WTC11 (cell line): ENCODE results near the gene RIPPLY3. TPM values are rescaled to one million over a fixed set of nuclear protein-coding genes. Genes with fewer than 3 reads are reported as not detected.

Source experiments
- ATAC-seq: fragments of 200-7000 bp; cut with Tn5 transposase; 2 replicates; pipeline ENCODE4 v1.10.0; 2021; ENCODE audit warnings: mild to moderate bottlenecking, moderate library complexity
- CTCF ChIA-PET: fragments of 300-600 bp; sonication (Branson Sonifier 250); formaldehyde crosslinking; loops from one replicate; lab custom pipeline; 2021; ENCODE audit warnings: antibody characterized with exemption; lab: Charles Lee
- POLR2A ChIA-PET: fragments of 350-600 bp; sonication (Branson Sonifier 250); formaldehyde crosslinking; loops from one replicate; lab custom pipeline; 2021; ENCODE audit warnings: antibody characterized with exemption; lab: Charles Lee
- DNase-seq: peaks from one replicate; pipeline ENCODE4 v3.0.0; 2021; ENCODE audit warnings: low spot score
- H3K27ac Mint-ChIP-seq: 2 replicates; pipeline ENCODE4 v1.8.0; 2021; ENCODE audit warnings: mixed read lengths
- H3K27me3 Mint-ChIP-seq: 2 replicates; pipeline ENCODE4 v1.8.0; 2021; ENCODE audit warnings: low read depth, mild to moderate bottlenecking, moderate library complexity, mixed read lengths
- H3K36me3 Mint-ChIP-seq: 2 replicates; pipeline ENCODE4 v1.8.0; 2021; ENCODE audit warnings: mixed read lengths
- H3K4me1 Mint-ChIP-seq: 2 replicates; pipeline ENCODE4 v1.8.0; 2022; ENCODE audit warnings: mixed read lengths
- H3K4me3 Mint-ChIP-seq: 2 replicates; pipeline ENCODE4 v1.8.0; 2021; ENCODE audit warnings: mild to moderate bottlenecking, moderate library complexity, mixed read lengths
- H3K9me3 Mint-ChIP-seq: 2 replicates; pipeline ENCODE4 v1.8.0; 2021; ENCODE audit warnings: mixed read lengths
- AR ChIP-seq: fragments of 250-450 bp; sonication (Bioruptor Pico); IDR thresholded peaks from 2 replicates; pipeline ENCODE4 v1.9.0; 2021; ENCODE audit warnings: mild to moderate bottlenecking
- ATF1 ChIP-seq: sonication (generic); formaldehyde crosslinking; IDR thresholded peaks from 2 replicates; pipeline ENCODE4 v1.8.1; 2023; ENCODE audit warnings: mild to moderate bottlenecking, moderate library complexity, missing genetic modification reagents
- E2F4 ChIP-seq: sonication (generic); formaldehyde crosslinking; IDR thresholded peaks from 2 replicates; pipeline ENCODE4 v1.8.1; 2022; ENCODE audit warnings: low read depth, mild to moderate bottlenecking, moderate library complexity, missing genetic modification reagents, borderline replicate concordance
- ELF4 ChIP-seq: sonication (generic); formaldehyde crosslinking; IDR thresholded peaks from 2 replicates; pipeline ENCODE4 v1.8.1; 2022; ENCODE audit warnings: low read depth, mild to moderate bottlenecking, moderate library complexity, missing genetic modification reagents
- FOXJ3 ChIP-seq: sonication (generic); formaldehyde crosslinking; IDR thresholded peaks from 2 replicates; pipeline ENCODE4 v1.9.0; 2021; ENCODE audit warnings: missing genetic modification reagents, mild to moderate bottlenecking, borderline replicate concordance
- FOXP1 ChIP-seq: sonication (generic); formaldehyde crosslinking; IDR thresholded peaks from 2 replicates; pipeline ENCODE4 v1.8.0; 2022; ENCODE audit warnings: missing genetic modification reagents, mild to moderate bottlenecking, moderate library complexity, borderline replicate concordance
- GTF2I ChIP-seq: fragments of 250-450 bp; sonication (Bioruptor Pico); conservative IDR thresholded peaks from 2 replicates; pipeline ENCODE4 v1.4.0; 2021; ENCODE audit warnings: mild to moderate bottlenecking
- MLX ChIP-seq: sonication (generic); formaldehyde crosslinking; IDR thresholded peaks from 2 replicates; pipeline ENCODE4 v1.8.1; 2023; ENCODE audit warnings: mild to moderate bottlenecking, missing genetic modification reagents, moderate library complexity
- MYBL2 ChIP-seq: sonication (generic); formaldehyde crosslinking; IDR thresholded peaks from 2 replicates; pipeline ENCODE4 v1.8.1; 2023; ENCODE audit warnings: mild to moderate bottlenecking, moderate library complexity, missing genetic modification reagents
- NFATC4 ChIP-seq: fragments of 250-450 bp; sonication (Bioruptor Pico); IDR thresholded peaks from 2 replicates; pipeline ENCODE4 v1.9.0; 2021; ENCODE audit warnings: mild to moderate bottlenecking
- RELA ChIP-seq: sonication (generic); formaldehyde crosslinking; IDR thresholded peaks from 2 replicates; pipeline ENCODE4 v1.8.1; 2022; ENCODE audit warnings: missing genetic modification reagents, mild to moderate bottlenecking, borderline replicate concordance
- SMAD4 ChIP-seq: sonication (generic); formaldehyde crosslinking; IDR thresholded peaks from 2 replicates; pipeline ENCODE4 v1.8.0; 2022; ENCODE audit warnings: mild to moderate bottlenecking, missing genetic modification reagents
- SP1 ChIP-seq: sonication (generic); formaldehyde crosslinking; conservative IDR thresholded peaks from 2 replicates; pipeline ENCODE4 v1.8.1; 2022; ENCODE audit warnings: missing genetic modification reagents
- ZNF416 ChIP-seq: fragments of 250-450 bp; sonication (Bioruptor Pico); IDR thresholded peaks from 2 replicates; pipeline ENCODE4 v1.9.0; 2021; ENCODE audit warnings: mild to moderate bottlenecking, inconsistent platforms
- ZSCAN18 ChIP-seq: fragments of 250-450 bp; sonication (Bioruptor Pico); IDR thresholded peaks from 2 replicates; pipeline ENCODE4 v2.1.2; 2022; ENCODE audit warnings: mild to moderate bottlenecking, moderate library complexity
- total RNA-seq: library from RNA; stranded (reverse); gene quantifications from 3 replicates; pipeline ENCODE4 v1.2.3, GENCODE V29; 2021
- TF ChIP-seq, protein P1 (sequence below): fragments of 250-450 bp; sonication (Bioruptor Pico); IDR thresholded peaks from 2 replicates; pipeline ENCODE4 v1.9.0; 2021; ENCODE audit warnings: mild to moderate bottlenecking, borderline replicate concordance
- TF ChIP-seq, protein P2 (sequence below): sonication (generic); formaldehyde crosslinking; IDR thresholded peaks from 2 replicates; pipeline ENCODE4 v1.8.1; 2023; ENCODE audit warnings: mild to moderate bottlenecking, moderate library complexity, missing genetic modification reagents
- TF ChIP-seq, protein P3 (sequence below): sonication (generic); formaldehyde crosslinking; IDR thresholded peaks from 2 replicates; pipeline ENCODE4 v1.8.1; 2022; ENCODE audit warnings: mild to moderate bottlenecking, moderate library complexity, missing genetic modification reagents

RIPPLY3 gene
- total RNA-seq, 1 experiment from 2014 or later = 3.5 TPM

GRCh38 chr21:37055271-37055855 is 48.9 kb downstream of the RIPPLY3 start (continued):
- TF ChIP-seq AR (CRISPR knock-in tag) (no peak), FOXJ3 (CRISPR knock-in tag) (no peak), ZNF416 (CRISPR knock-in tag) (no peak), MLX (CRISPR knock-in tag) (no peak), GTF2I (CRISPR knock-in tag) (no peak), ELF4 (CRISPR knock-in tag) (no peak), SMAD4 (no peak)

DNA sequence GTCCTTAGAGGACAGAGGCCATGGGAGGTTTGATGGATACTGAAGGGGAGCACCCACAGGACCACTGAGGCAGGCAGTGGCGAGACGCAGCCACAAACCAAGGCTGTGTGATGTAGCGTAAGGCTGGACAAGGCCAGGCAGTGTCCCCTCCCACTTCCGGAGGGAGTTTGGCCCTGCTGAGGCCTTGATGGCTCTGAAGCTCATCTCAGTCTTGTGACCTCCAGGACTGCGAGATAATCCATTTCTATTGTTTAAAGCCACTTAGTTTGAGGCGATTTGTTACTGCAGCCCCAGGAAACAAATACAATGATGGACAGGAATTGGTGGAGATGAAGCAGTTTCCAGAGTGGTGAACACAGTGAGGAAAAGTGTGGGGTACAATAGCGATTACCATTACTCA is 51.1 kb downstream of the RIPPLY3 start:
- 0 out of 2 replicates have a peak, but pooled peaks cover 7% of the 10 kb centered on the region for H3K36me3 Mint-ChIP-seq
- no peak for ATAC-seq
- no peak overlapping the region for H3K4me3 Mint-ChIP-seq
- H3K27ac Mint-ChIP-seq = no peak overlapping the region
- peaks cover 14% of the 10 kb centered on the region for H3K27me3 Mint-ChIP-seq
- POLR2A ChIA-PET = interaction anchor here (0.5 kb wide), 1 partner anchor 66 kb away, joined by 3 read pairs; no protein-coding TSS in a partner anchor
- DNase-seq = no peak
- peaks cover 14% of the 10 kb centered on the region for H3K9me3 Mint-ChIP-seq
- CTCF ChIA-PET = interaction anchor here (0.7 to 1.4 kb wide), 2 partner anchors 48 to 81 kb away, joined by 4 read pairs; no protein-coding TSS in a partner anchor
- peaks cover 34% of the 10 kb centered on the region for H3K4me1 Mint-ChIP-seq
- TF ChIP-seq, protein P1, sequence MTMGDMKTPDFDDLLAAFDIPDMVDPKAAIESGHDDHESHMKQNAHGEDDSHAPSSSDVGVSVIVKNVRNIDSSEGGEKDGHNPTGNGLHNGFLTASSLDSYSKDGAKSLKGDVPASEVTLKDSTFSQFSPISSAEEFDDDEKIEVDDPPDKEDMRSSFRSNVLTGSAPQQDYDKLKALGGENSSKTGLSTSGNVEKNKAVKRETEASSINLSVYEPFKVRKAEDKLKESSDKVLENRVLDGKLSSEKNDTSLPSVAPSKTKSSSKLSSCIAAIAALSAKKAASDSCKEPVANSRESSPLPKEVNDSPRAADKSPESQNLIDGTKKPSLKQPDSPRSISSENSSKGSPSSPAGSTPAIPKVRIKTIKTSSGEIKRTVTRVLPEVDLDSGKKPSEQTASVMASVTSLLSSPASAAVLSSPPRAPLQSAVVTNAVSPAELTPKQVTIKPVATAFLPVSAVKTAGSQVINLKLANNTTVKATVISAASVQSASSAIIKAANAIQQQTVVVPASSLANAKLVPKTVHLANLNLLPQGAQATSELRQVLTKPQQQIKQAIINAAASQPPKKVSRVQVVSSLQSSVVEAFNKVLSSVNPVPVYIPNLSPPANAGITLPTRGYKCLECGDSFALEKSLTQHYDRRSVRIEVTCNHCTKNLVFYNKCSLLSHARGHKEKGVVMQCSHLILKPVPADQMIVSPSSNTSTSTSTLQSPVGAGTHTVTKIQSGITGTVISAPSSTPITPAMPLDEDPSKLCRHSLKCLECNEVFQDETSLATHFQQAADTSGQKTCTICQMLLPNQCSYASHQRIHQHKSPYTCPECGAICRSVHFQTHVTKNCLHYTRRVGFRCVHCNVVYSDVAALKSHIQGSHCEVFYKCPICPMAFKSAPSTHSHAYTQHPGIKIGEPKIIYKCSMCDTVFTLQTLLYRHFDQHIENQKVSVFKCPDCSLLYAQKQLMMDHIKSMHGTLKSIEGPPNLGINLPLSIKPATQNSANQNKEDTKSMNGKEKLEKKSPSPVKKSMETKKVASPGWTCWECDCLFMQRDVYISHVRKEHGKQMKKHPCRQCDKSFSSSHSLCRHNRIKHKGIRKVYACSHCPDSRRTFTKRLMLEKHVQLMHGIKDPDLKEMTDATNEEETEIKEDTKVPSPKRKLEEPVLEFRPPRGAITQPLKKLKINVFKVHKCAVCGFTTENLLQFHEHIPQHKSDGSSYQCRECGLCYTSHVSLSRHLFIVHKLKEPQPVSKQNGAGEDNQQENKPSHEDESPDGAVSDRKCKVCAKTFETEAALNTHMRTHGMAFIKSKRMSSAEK (CRISPR knock-in tag) = no peak
- TF ChIP-seq, protein P2, sequence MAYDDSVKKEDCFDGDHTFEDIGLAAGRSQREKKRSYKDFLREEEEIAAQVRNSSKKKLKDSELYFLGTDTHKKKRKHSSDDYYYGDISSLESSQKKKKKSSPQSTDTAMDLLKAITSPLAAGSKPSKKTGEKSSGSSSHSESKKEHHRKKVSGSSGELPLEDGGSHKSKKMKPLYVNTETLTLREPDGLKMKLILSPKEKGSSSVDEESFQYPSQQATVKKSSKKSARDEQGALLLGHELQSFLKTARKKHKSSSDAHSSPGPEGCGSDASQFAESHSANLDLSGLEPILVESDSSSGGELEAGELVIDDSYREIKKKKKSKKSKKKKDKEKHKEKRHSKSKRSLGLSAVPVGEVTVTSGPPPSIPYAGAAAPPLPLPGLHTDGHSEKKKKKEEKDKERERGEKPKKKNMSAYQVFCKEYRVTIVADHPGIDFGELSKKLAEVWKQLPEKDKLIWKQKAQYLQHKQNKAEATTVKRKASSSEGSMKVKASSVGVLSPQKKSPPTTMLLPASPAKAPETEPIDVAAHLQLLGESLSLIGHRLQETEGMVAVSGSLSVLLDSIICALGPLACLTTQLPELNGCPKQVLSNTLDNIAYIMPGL (CRISPR knock-in tag) = no peak
- TF ChIP-seq E2F4 (CRISPR knock-in tag) (no peak), RELA (no peak), ZSCAN18 (CRISPR knock-in tag) (no peak), MYBL2 (no peak), SP1 (CRISPR knock-in tag) (no peak), ATF1 (CRISPR knock-in tag) (no peak), NFATC4 (CRISPR knock-in tag) (no peak), FOXP1 (CRISPR knock-in tag) (no peak)
- TF ChIP-seq, protein P3, sequence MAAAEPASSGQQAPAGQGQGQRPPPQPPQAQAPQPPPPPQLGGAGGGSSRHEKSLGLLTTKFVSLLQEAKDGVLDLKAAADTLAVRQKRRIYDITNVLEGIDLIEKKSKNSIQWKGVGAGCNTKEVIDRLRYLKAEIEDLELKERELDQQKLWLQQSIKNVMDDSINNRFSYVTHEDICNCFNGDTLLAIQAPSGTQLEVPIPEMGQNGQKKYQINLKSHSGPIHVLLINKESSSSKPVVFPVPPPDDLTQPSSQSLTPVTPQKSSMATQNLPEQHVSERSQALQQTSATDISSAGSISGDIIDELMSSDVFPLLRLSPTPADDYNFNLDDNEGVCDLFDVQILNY = no peak
